GM12891 (cell line): ENCODE measurements around the gene LPCAT1.
A peak's percentile ranks its signal among the peaks of the same experiment; 100 is the strongest.

ENCODE experiments used
- DNase-seq: peaks from one replicate; pipeline ENCODE4 v3.0.0; 2011; ENCODE audit warnings: low spot score; ENCODE audit not compliant: insufficient read length
- FAIRE-seq: peaks from 2 replicates; lab custom pipeline; 2011; peaks lifted over from hg19 to GRCh38; lab: Jason Lieb, UNC
- PAX5 ChIP-seq: IDR thresholded peaks from 2 replicates; pipeline ENCODE4 v1.6.1; 2011; ENCODE audit warnings: low read length, moderate library complexity, mild to moderate bottlenecking; ENCODE audit not compliant: insufficient read depth, severe bottlenecking
- POLR2A ChIP-seq: IDR thresholded peaks from 2 replicates; pipeline ENCODE4 v1.6.1; 2011; ENCODE audit warnings: low read depth, low read length, control low read depth
- POLR2AphosphoS5 ChIP-seq: IDR thresholded peaks from 2 replicates; pipeline ENCODE4 v1.6.1; 2011; ENCODE audit warnings: low read depth, low read length, control low read depth
- POU2F2 ChIP-seq: IDR thresholded peaks from 2 replicates; pipeline ENCODE4 v1.6.1; 2011; ENCODE audit warnings: low read depth, mild to moderate bottlenecking, control low read depth, low read length, moderate library complexity
- SPI1 ChIP-seq: IDR thresholded peaks from 2 replicates; pipeline ENCODE4 v1.6.1; 2011; ENCODE audit warnings: low read depth, low read length, control low read depth
- TAF1 ChIP-seq: IDR thresholded peaks from 2 replicates; pipeline ENCODE4 v1.6.1; 2011; ENCODE audit warnings: low read depth, low read length, control low read depth

Gene LPCAT1

GRCh38 chr5:1418238-1418920, 105.4 kb downstream of the LPCAT1 start:
- FAIRE-seq (no peak), DNase-seq (no peak)
- no peak for TF ChIP-seq SPI1
- no peak for TF ChIP-seq PAX5
- TF ChIP-seq POLR2A, result no peak
- TF ChIP-seq TAF1, result no peak
- no peak for TF ChIP-seq POLR2AphosphoS5
- no peak for TF ChIP-seq POU2F2

GRCh38 chr5:1417586-1418225, 106.1 kb downstream of the LPCAT1 start:
- TF ChIP-seq SPI1 (no peak), PAX5 (no peak), POU2F2 (no peak), TAF1 (no peak), POLR2A (no peak), POLR2AphosphoS5 (no peak)
- no peak for FAIRE-seq
- no peak for DNase-seq

GRCh38 chr5:1416856-1417469, 106.8 kb downstream of the LPCAT1 start:
- no peak for FAIRE-seq
- DNase-seq, result no peak
- no peak for TF ChIP-seq POLR2A
- TF ChIP-seq SPI1, result no peak
- TF ChIP-seq POLR2AphosphoS5, result no peak
- no peak for TF ChIP-seq POU2F2

- FAIRE-seq, result no peak
- TF ChIP-seq PAX5 (no peak), TAF1 (no peak), POU2F2 (no peak), POLR2A (no peak), POLR2AphosphoS5 (no peak), SPI1 (no peak)
- no peak for DNase-seq
These were observed 108.0 kb downstream of the LPCAT1 start for GRCh38 chr5:1415626-1416360.

GRCh38 chr5:1415059-1415425, 108.7 kb downstream of the LPCAT1 start:
- TF ChIP-seq POLR2AphosphoS5 (no peak), POLR2A (no peak), POU2F2 (no peak), SPI1 (no peak), PAX5 (no peak), TAF1 (no peak)
- no peak for DNase-seq
- FAIRE-seq, result no peak

GRCh38 chr5:1414311-1415058, 109.3 kb downstream of the LPCAT1 start:
- no peak for TF ChIP-seq POLR2AphosphoS5
- TF ChIP-seq POU2F2, result no peak
- TF ChIP-seq POLR2A, result no peak
- no peak for TF ChIP-seq PAX5
- no peak for TF ChIP-seq SPI1
- TF ChIP-seq TAF1, result no peak
- DNase-seq (peak; percentile 83), FAIRE-seq (no peak)

GRCh38 chr5:1413611-1414241, 110.0 kb downstream of the LPCAT1 start:
- no peak for FAIRE-seq
- TF ChIP-seq PAX5 (no peak), POLR2AphosphoS5 (no peak), SPI1 (no peak), TAF1 (no peak), POU2F2 (no peak), POLR2A (no peak)
- DNase-seq, result no peak

GRCh38 chr5:1413211-1413610, 110.5 kb downstream of the LPCAT1 start:
- DNase-seq (no peak), FAIRE-seq (no peak)
- TF ChIP-seq SPI1 (no peak), POLR2AphosphoS5 (no peak), TAF1 (no peak), PAX5 (no peak), POU2F2 (no peak), POLR2A (no peak)
